NCI-H146 treated with DMSO at 0.1 percent for 48 hours (cell line): Measurements from ENCODE around the gene TRPM3.

Experiments
- DNase-seq: peaks from one replicate; lab custom pipeline; 2025; ENCODE audit not compliant: unreplicated experiment; lab: John Stamatoyannopoulos, UW

TRPM3 gene

DNA sequence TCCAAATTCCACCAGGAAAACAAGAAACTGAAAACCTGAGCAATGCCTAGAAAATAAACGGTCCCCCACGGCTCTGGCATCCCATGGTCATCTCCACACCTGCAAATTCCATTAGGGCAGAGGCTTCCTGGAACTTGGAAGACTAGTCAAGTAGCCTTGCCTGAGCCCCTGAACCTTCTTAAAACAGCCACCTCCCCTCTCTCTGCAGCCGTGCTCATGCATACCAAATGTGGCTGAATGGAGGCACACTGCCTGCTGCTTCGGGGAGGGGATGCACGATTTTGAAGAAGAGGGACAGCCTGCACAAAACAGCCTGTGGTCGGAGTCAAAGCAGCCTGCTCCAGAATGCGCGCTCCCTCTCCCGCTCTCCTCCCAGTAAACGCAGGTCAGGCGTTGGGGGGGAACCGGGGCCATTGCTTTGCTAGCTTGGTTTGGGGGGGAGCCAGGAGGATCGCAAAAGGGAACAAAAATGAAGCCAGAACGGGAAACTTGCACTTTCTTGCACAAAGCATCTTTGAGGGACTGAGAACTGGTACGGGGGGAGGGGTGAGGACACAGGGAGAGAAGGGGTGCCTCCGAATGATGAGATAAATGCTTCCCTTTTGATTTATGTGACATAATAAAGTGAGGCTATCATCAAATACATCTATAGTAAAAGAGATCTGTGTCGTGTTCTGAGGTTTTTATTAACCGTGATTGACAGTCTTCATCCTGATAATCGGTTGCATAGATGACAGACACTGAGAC is at the start of gene TRPM3:
TRPM3 (minus strand) TSS at position 347 of the 747 bp plus-strand sequence; CDS start at position 80, 267 bp downstream.
- DNase-seq, result no peak

GRCh38 chr9:71168418-71168817 is 47.0 kb upstream of the TRPM3 start:
- no peak for DNase-seq

DNA sequence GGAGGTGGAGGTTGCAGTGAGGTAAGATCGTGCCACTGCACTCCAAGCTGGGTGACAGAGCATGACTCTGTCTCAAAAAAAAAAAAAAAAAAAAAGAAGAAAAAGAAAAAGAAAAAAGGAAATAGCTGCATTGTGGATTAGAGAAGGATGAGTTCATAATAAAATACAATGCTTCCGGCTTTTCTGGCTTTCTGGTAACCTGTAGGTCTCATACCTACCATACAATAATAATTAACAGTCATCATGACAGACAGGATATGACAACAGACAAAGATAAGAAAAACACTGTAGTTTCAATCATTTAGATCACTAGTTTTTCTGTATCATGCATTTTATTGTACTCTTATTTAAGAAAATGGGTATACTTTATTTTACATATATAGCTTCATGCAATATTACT is 40.7 kb upstream of the TRPM3 start:
- DNase-seq, result no peak

GRCh38 chr9:71157731-71158130 is 36.3 kb upstream of the TRPM3 start:
- no peak for DNase-seq

- DNase-seq, result no peak
Observed at GRCh38 chr9:71147368-71147767, 25.9 kb upstream of the TRPM3 start.

DNA sequence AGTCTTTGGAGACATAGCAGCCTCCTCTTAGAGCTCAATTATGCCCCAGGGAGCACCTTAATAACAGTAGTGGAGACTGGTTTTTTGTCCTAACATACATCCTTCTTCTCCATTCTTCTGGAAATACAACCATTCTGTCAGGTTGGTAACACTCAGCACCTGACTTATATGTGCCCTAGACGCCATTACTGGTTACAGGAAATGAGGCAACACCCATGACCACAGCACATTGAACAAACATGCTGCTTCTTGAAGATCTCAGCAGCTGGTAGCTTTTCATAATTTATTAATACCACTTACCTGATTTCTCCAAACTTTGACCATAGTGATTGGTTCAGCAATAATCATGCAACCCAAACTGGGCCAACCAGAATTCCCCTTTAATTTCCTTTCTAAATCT is 25.1 kb upstream of the TRPM3 start:
- DNase-seq, result no peak

DNA sequence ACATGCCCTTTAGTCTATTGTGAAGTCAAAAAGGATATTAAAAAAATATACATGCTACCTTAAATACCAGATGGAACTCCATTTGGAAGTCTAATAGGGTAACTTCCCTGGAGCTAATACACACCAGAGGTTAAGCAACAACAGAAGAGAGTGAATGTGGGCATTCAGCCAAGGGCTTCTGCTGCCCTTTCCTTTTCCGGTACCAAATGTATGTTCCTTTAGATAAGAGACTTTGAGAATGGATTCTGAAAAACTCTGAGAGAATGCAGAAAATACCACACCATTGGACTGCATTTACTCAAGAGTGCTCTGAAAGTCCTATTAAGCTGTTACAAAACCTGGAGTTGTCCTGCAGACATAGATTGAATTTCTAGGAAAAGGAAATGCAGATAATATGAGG is 23.8 kb upstream of the TRPM3 start:
- no peak for DNase-seq

DNA sequence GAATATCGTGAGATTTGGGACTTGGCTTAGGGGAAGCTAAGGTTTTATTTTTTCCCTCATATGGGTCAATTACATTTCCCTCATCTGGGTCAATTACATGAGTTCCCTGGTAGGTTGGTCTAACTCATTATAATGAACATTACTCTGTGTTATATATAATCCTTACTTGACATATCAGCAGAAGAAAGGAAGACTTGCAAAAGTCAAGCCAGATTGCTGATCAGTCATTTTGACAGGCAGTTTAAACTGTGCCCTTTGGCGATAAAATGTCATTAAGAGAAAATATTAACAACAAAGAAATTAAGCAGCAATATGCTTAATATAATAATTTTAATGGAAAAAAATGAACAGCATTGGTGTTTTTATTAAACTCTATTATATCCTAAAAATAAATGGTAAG is 23.1 kb upstream of the TRPM3 start:
- DNase-seq, result no peak

DNA sequence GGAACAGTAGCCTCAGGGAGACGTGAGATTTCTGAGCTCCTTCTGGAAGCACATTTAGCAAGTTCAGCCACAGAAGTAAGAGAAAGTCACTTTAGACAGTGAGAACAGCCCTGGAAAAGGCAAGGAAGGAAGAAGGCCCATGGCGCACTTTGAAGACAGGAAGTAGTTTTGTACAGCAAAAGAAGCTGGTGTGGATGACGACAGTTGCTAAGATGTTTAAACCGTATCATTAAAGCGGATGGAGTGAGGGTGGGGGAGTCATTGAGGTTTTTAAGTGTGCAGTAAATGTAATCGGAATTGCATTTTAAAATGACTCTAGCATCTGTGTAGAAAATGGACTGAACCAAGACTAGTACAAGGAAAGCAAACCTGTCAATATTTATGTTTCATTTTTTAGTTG is 15.3 kb upstream of the TRPM3 start:
- DNase-seq, result no peak

DNA sequence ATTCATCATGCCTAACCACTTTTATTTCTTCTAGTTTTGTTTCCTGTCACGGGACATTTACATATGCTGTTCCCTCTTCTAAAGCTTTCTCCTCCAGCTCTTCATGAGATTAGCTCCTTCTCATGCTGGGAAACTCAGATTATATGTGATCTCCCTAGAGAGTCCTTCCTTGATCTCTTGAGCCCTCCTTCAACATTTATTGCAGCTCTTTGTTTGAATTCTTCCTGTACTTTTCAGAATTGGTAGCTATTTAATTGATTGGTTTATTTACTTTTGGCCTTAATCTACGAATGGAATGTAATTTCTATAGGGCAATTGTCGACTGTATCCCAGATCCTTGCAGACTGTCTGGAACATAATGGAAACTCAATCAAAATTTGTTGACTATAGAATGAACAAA is 9.7 kb upstream of the TRPM3 start:
- DNase-seq, result no peak

DNA sequence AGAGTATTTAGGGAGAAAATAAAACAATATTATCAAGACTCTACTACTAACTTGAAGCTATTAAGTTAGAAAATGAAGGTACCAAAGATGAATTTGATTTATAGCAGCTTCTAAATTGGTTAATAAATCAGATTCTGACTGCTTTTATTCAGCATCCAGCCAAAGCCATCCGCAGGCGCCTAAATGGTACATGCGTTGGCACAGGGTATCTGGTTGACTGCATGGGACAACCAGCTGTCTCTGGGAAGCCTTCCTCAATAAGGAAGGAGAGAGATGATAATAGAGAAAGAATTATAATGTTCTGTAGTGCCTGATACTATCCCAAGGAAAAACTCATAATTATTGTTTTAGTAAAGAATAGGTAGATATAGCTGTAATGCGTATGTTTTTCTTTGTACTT is 9.1 kb upstream of the TRPM3 start:
- no peak for DNase-seq

DNA sequence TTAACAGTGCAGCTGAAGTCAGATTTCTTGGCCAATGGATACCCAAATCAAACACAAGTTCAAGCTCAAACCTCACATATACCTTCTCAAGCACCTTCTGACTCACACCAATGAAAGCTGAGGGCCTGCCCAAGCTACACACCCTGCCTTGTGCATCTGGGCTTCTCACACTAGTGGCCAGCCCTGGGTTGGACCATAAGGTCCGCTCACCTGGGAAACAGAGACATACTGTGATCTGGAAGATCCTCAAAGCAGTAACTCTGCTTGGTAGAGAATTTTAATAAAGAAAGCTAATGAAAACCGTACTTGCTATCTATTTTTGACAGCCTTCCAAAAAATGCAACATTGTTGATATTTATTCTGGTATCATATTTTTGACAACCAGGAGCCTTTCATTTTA is 7.4 kb upstream of the TRPM3 start:
- DNase-seq, result no peak

GRCh38 chr9:71127301-71127700 is 5.9 kb upstream of the TRPM3 start:
- DNase-seq, result no peak

GRCh38 chr9:71122421-71122820 is 1.0 kb upstream of the TRPM3 start:
- no peak for DNase-seq

DNA sequence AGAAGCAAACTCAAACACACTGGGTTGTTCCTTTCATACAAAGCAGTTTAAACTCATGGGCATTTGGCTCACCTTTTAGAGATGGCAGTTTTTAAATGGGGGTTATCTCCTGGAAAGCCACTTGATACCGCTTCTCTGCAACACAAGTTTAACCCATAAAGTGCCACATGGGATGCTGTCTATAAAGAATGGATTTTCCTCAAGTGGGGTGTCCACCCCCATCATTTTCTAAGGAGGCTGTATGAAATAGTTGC is 528 bp upstream of the TRPM3 start:
- DNase-seq, result no peak

DNA sequence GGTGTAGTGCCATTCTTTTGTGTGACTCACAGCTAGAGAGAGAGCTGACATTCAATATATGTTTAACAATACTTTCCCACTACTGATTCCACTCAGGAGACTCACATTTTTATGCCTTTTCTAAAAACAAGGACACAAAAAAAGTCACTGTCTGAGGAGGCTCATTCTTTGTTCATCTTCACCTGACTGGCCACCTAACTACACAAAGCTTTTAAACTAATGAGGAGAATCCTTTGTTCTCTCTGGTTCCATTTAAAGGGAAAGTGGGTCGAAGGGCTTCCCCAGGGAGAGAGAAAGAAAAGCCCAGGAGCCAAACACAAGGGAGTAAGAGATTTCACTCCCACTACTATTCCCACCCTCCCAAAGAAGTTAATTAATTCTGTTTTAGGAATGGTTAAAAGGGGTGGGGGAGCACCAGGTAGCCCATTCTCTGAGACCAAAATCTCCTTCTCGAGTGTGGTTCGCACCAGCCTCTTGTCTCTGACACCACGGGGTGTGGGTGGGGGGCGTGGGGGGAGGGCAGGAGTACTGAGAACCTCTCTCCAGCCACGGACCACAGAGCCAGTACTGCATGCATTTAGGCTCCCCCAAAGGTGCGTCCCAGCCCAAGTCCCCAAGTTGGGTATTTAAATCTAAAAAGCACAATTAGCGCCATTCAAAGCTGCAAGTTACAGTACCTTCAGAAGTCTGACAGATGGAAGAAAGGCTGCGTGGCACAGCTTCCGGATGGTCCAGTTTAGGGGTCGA is 747 bp downstream of the TRPM3 start:
- DNase-seq, result no peak

- no peak for DNase-seq
Observed at GRCh38 chr9:71119746-71120145, 1.7 kb downstream of the TRPM3 start.

GRCh38 chr9:71118324-71118723 is 3.1 kb downstream of the TRPM3 start:
- no peak for DNase-seq

- no peak for DNase-seq
Observed at GRCh38 chr9:71115448-71115975, 5.9 kb downstream of the TRPM3 start.

- no peak for DNase-seq
Observed at GRCh38 chr9:71112866-71113265, 8.6 kb downstream of the TRPM3 start.

DNA sequence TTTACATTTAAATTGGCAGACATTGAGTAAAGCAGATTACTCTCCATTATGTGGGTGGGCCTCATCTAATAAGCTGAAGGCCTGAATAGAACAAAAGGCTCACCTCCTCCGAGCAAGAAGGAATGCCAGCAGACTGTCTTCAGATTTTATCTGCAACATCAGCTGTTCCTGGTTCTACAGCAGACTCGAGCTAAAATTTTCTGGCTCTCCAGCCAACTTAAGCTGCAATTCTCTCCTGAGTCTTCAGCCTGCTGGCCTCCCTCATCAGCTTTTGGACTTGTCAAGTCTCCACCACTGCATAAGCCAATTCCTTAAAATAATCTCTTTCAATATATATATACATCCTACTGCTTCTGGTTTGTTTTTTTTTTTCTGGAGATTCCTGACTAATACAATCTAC is 12.5 kb downstream of the TRPM3 start:
- DNase-seq, result no peak

DNA sequence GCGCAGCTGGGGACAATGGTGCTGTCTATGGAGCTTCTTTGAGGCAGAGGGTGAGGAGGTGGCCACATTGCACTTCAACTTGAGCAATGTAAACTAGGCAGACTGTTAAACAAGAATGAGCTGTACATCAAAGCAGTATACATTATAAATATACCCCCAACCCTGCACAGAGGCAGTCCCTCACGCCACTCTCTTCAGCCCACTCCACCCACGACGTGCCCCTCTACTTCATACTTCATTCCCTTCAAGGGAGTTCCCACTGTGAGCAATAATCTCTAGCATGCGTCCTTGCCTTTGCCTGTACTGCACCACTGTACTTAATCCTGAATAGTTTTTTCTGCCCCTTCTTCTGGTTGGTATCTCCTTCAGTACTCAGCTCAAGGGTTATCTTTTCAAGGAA is 14.4 kb downstream of the TRPM3 start:
- no peak for DNase-seq

DNA sequence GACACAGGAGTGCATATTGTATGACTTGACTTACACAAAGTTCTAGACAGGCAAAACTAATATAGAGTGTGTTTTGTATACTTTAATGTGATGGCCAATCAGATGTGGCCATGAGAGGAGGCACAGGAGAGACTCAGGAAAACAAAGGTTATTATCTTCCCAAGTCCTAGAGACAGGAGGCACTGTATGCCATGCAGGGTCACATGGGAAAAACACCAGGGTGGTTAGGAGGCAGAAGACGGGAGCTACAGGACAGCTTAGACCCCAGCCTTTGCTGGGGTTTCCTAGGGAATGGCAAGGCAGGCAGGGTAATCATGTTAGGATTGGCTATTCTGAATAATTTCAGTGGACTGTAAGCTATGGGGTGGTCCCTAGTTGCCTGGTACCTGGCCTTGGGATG is 16.2 kb downstream of the TRPM3 start:
- DNase-seq, result no peak
